Stimulated activated CD4-positive, alpha-beta T cell treated with anti-CD3 and anti-CD28 coated beads, Interleukin-4, amount 100 ng/mL, for 4 hours (primary cell): Measurements from ENCODE around the gene SEC14L5.

Experiments used
- DNase-seq, 2 experiments: peaks; one replicate each; pipeline ENCODE4 v3.0.0-alpha.2; 2020

Gene SEC14L5

DNA sequence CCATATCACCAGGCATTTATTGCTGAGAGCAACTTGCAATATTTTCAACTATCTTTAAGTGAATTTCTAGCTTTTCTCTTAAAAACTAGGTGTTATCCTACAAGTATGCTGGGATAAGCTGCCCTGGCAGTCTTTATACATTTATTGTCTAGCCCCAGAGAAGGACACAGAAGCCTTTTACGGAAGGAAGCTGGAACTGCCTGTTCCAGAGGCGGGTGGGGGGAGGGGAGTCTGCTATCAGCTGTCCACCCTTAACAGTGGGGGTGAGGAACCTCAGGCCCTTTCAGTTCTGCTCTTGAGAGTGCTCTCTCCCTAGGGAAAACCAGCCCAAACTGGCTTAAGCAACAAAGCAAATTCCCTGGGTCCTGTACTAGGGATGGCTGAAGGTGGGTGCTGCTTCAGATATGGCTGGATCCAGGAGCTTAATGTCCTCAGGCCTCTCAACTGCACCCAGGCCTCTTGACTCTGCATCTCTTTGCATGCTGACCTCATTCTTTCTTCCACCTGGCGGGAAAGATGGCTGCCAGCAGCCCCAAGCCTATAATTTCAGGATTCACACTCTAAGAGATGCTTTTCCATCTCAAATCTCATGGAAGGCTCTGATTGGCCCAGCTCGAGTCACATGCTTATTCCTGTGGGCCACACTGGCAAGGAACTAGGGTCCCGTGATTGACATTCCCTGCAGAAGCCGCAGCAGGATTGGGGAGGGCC lies 59.0 kb downstream of the SEC14L5 start:
- DNase-seq: no peak

DNA sequence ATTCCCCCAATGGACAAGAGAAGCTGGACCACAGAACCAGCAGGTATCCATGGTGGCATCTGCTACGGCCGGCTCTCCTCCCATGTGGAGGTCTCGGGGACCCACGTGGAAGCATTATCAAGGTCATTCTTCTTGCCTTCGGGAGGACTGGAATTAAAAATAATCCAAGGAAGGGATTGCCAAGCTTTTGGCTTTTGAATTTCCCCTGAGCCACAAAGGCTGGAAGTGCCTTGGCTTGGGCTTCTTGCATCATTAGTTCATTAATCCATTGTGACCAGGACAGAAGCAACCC lies 59.5 kb downstream of the SEC14L5 start:
- no peak for DNase-seq

DNA sequence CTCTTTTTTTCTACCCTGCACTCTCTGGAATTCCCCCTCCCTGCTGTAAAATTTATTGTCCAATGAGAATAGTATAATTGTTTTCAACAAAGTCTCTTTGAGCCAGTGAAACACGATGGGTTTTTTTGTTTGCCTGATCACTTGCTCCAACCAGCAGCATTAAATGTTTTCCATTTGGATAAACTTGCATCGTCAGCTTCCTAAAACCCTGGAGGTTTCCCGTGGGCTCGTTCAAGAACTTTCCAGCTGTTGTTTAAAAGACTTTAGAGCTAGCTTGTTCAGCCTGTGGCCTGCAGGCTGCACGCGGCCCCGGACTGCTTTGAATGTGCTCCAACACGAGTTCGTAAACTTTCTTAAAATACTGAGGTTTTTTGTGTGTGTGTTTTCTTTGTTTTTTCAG lies 60.7 kb downstream of the SEC14L5 start:
- no peak for DNase-seq

DNA sequence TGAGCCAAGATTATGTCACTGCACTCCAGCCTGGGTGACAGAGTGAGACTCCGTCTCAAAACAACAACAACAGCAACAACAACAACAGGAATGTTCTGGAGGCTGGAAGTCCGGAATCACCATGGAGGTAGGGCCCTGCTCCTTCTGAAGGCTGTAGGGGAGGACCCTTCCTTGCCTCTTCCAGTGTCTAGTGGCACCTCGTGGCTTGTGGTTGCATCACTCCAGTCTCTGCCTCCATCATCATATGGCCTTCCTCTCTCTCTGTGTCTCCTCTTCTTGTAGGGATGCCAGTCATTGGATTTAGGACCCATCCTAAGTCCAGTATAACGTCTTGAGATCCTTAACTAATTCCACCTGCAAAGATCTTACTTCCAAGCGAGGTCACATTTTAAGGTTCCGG lies 61.6 kb downstream of the SEC14L5 start:
- DNase-seq: no peak

DNA sequence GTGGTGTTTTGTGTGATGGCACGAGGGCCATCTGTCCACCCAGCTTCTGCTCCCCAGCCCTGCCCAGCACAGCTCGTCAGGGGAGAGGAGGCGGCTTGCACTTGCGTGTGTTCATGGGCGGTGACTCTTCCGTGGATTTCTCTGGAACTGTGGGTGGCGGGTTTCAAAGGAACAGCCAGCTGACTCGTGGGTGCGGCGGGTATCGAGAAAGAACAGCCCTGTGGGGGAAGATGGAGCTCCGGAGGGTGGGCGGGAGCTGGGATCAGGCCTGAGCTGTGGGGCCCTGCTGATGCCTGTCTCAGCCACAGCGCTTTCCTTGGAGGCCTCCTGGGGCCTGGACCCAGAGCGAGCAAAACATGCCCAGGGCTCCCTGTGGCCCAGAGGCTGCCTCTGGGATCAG lies 62.4 kb downstream of the SEC14L5 start:
- no peak for DNase-seq

DNA sequence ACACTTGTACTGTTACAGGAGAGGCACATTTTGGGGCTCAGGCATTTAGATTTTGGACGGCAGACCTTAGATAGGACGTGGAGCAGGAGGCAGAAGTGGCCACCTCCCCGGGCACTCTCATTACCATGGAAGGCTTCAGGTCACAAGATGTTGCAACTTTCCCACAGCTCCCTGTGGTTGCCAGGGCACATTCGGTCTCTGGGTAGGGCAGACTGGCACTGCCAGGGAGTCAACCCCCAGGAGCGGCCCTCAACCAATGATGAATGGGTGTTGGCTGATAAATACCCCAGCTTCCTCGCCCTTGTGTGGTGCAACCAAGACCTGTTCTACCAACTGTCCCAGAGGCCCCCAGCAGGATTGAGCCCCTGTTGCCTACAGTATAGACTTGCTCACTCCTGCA lies 64.4 kb downstream of the SEC14L5 start:
- no peak for DNase-seq

- DNase-seq: no peak
Measured at GRCh38 chr16:5024632-5025031, 66.5 kb downstream of the SEC14L5 start.

- DNase-seq: no peak
Measured at GRCh38 chr16:5025171-5025632, 67.1 kb downstream of the SEC14L5 start.

- no peak for DNase-seq
Measured at GRCh38 chr16:5026664-5027063, 68.5 kb downstream of the SEC14L5 start.

- no peak for DNase-seq
Measured at GRCh38 chr16:5027086-5027485, 69.0 kb downstream of the SEC14L5 start.

- DNase-seq: no peak
Measured at GRCh38 chr16:5027575-5028235, 69.6 kb downstream of the SEC14L5 start.

DNA sequence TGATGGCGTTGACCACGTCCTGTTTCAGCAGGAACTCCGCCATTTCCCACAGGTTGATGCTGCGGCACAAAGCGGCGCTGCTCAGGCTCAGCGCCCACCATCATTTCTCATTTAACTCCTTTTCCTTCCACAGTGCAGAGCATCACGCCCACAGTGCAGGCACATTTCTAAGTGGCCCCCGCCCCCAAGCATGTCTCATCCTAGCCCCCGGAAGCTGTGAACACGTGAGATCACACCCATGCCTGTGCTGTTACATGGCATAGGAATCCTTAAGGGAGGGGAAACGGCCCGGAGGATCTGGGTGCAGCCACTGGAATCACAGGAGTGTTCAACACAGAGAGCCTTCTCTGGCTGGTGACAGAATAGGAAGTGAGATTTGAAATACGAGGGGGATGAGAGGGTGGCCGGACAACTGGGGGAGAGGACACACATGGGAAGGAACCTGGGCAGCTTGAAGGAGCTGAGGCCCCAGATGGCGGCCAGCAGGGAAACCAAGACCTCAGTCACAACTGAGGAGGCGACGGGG lies 70.9 kb downstream of the SEC14L5 start:
- no peak for DNase-seq

DNA sequence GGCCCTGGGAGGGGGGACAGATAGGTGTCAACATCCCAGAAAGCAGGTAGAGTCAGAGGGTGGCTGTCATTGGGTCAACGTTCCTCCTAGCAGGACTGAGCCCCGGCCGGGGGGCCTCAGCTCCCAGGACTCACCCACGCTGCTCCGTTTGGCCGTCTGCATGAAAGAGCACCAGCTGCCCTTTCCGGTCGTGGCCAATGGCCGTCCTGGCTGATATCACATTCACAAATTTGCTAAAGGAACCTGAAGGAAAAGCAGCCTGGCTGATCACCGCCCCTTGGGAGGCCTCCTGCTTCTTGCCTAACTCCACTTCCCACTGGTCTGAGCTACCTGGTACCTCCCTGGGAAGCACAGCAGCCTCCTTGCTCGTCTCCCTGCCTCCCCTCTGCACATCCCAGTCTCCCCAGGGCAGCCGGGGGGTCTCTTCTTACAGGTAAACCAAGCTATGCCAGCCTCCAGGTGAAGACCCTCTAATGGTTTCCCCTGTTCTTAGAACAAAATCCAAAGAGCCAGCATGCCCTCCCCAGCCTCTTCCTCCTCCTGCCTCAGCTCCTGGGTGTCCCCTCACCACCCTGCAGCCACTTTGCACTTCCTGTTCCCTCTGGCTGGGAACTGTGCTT lies 72.2 kb downstream of the SEC14L5 start:
- no peak for DNase-seq

GRCh38 chr16:5031601-5032000 lies 73.5 kb downstream of the SEC14L5 start:
- DNase-seq: no peak

- DNase-seq: no peak
Measured at GRCh38 chr16:5032748-5033167, 74.6 kb downstream of the SEC14L5 start.

DNA sequence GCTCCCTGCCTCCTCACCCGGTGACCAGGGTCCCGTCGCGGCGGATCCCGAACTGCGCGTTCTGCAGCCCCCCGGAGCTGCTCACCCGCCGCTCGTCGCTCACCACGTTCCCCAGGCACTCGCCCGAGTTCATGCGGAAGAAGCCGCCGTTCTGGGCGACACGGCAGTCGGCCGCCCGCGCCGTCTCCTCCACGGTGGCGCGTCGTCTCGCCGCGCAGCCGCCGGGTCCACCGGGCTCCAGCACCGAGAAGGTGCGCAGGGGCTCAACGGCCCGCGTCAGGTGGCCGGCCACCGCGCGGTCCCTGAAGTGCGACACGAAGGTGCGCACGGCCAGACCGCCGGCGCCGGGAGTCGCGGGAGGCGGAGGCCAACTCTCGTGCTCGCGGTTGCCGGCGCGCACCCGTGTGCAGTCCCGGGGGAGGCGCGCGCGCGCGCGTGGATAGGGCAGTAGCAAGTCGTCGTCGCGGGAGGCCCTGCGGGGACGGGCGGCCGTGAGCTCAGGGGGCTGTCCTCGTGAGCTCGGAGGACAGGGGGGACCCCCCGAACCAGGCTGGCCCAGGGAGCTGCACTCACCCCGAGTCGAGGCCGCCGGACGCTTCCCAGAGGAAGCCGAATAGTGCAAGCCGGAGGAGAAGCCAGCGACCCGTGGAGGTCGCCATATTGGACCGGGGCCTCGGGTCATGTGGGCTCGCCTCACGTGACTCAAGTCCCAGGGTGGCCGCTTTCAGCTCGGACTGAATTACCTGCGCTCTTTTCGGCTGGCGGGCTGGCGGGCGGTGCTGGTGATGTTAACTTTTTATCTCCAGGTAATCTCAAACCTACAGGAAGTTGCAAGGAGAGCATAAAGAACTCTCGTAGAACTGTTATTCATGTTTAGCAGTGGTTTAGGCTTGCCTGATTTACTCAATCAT lies 75.4 kb downstream of the SEC14L5 start, which contains the start of gene NAGPA:
Gene NAGPA, minus strand, starts transcription at position 680 of the 911 bp plus-strand sequence. Its CDS starts 21 bp downstream, at position 659.
- peak; percentile 78 to 79 for DNase-seq

- DNase-seq: no peak
Measured at GRCh38 chr16:5034167-5034523, 76.0 kb downstream of the SEC14L5 start.

DNA sequence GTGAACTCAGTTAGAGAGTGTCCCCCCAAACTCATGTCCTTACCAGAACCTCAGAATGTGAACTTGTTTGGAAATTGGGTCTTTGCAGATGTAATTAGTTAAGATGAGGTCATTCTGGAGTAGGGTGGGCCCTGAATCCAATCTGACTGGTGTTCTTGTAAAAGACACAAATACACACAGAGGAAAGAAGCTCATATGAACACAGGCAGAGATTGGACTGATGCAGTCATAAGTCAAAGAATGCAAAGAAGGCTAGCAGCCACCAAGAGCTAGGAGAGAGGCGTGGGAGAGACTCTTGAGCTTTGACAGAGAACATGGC lies 77.7 kb downstream of the SEC14L5 start:
- DNase-seq: no peak

DNA sequence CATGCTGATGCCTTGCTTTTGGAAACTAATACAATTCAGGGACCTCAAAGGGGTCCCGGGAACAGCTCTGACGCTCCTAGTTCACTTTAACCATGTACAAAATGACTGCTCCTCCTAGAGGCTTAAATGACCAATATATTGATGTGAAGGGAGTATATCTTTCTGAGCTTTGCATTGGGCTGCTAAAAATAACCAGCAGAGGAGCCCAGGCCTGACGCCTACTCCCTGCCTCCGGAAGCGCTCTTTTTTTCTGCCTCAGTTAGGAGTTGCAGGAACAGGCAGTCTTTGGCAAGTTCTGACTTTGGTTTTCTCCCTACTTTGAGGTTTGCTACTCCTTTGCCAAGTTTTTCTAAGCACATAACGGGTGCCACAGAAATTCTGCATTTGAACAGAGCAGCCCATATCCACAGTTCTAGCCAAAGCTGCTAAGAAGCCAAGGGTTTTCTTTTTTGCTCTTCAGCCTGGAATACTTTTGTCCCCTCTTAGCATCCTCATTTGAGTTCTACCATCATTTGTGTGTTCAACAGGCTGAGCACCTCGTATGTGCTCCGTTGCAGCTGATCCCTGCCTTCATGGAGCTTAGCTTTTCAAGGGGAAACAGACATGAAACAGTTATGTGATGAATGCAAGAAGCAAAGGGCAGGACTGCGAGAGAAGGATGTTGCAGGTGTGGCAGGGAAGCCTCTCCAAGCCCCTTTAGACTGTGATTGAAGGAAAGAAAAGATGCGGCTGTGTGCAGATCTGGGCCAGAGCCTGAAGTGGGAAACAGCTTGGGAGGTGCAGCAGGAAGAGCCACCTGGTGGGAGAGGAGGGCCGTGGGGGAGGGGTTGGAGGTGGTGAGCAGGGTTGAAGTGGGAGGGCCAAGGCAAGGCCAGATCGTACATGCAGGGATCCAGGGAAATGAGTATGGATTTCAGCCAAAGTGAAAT lies 78.4 kb downstream of the SEC14L5 start:
- no peak for DNase-seq

GRCh38 chr16:5040451-5040850 lies 82.3 kb downstream of the SEC14L5 start:
- DNase-seq: no peak

- no peak for DNase-seq
Measured at GRCh38 chr16:5041600-5042133, 83.5 kb downstream of the SEC14L5 start.
